K562 (cell line): ENCODE measurements around the gene AK4. TPM values are rescaled to one million over a fixed set of nuclear protein-coding genes. Genes with fewer than 3 reads are reported as not detected.

Experiments
- ADNP ChIP-seq: fragments of 200-800 bp; sonication (Bioruptor generic); IDR thresholded peaks from 2 replicates; pipeline ENCODE4 v1.6.1; 2016; ENCODE audit warnings: missing genetic modification characterization, missing compliant biosample characterization
- CAMTA2 ChIP-seq: fragments of 250-450 bp; sonication (Bioruptor Pico); conservative IDR thresholded peaks from 2 replicates; pipeline ENCODE4 v1.5.1; 2022
- IRF2 ChIP-seq: sonication (generic); formaldehyde crosslinking; IDR thresholded peaks from 2 replicates; pipeline ENCODE4 v1.8.1; 2022; ENCODE audit warnings: mild to moderate bottlenecking, missing genetic modification reagents
- NFE2L1 ChIP-seq: fragments of 450-650 bp; IDR thresholded peaks from 2 replicates; pipeline ENCODE4 v1.6.1; 2016; ENCODE audit warnings: missing genetic modification characterization, low read depth, mild to moderate bottlenecking, missing compliant biosample characterization, moderate library complexity, borderline replicate concordance
- NKRF ChIP-seq: fragments of 450-650 bp; IDR thresholded peaks from 2 replicates; pipeline ENCODE4 v1.6.1; 2016; ENCODE audit warnings: borderline replicate concordance
- SNAPC5 ChIP-seq: fragments of 250-450 bp; sonication (Bioruptor Pico); IDR thresholded peaks from 2 replicates; pipeline ENCODE4 v1.8.0; 2021; ENCODE audit warnings: moderate library complexity, mild to moderate bottlenecking, inconsistent platforms
- TAF7 ChIP-seq: fragments of 450-650 bp; IDR thresholded peaks from 2 replicates; pipeline ENCODE4 v1.6.1; 2016; ENCODE audit warnings: missing genetic modification characterization, missing compliant biosample characterization
- TGIF2 ChIP-seq: sonication (generic); formaldehyde crosslinking; IDR thresholded peaks from 2 replicates; pipeline ENCODE4 v1.8.1; 2022; ENCODE audit warnings: mild to moderate bottlenecking, missing genetic modification reagents, moderate library complexity
- ZBTB40 ChIP-seq, 2 experiments: fragments of 450-650 bp in 1 of 2; sonication (generic) in 1 of 2; formaldehyde crosslinking in 1 of 2; IDR thresholded peaks; 2 replicates each; pipeline versions ENCODE4 v1.7.1 to v1.9.0; 2016 to 2022; ENCODE audit warnings: inconsistent platforms in 1 of 2, mild to moderate bottlenecking in 1 of 2, missing genetic modification reagents in 1 of 2
- ZNF436 ChIP-seq: fragments of 250-450, 450-650 bp; sonication (Bioruptor Pico); formaldehyde crosslinking; IDR thresholded peaks from 2 replicates; pipeline ENCODE4 v1.7.0; 2020; ENCODE audit warnings: mild to moderate bottlenecking
- ZNF76 ChIP-seq: fragments of 250-450 bp; sonication (Bioruptor Pico); IDR thresholded peaks from 2 replicates; pipeline ENCODE4 v1.4.0; 2020; ENCODE audit warnings: mild to moderate bottlenecking, moderate library complexity, borderline replicate concordance
- ZNF785 ChIP-seq: fragments of 250-450 bp; sonication (Bioruptor Pico); IDR thresholded peaks from 2 replicates; pipeline ENCODE4 v1.4.0; 2020; ENCODE audit warnings: mild to moderate bottlenecking
- polyA plus RNA-seq, 8 experiments: library from polyadenylated mRNA; depleted of rRNA in 4 of 8; stranded (reverse) in 5 of 8; unstranded in 3 of 8; fragments of >200 nt; fragmentation: Nextera tagmentation in 2 of 8; fragmentation: Illumina TruSeq in 1 of 8; extraction: Ambion mirVana in 2 of 8; extraction: Trizol in 1 of 8; gene quantifications; 2 replicates each; pipeline versions ENCODE4 v1.2.1 to v1.2.3, GENCODE V29; 2011 to 2014; ENCODE audit warnings: inconsistent platforms in 1 of 8, missing spikeins in 1 of 8
- total RNA-seq, 7 experiments: library from RNA; depleted of rRNA in 6 of 7; stranded (reverse); fragments of >200 nt in 6 of 7; fragmentation: Illumina TruSeq in 2 of 7; extraction: Trizol in 2 of 7; gene quantifications; 2 replicates each; pipeline versions ENCODE4 v1.2.1 to v1.2.3, GENCODE V29; 2011 to 2021; ENCODE audit warnings: low replicate concordance in 1 of 7
- TF ChIP-seq, protein P1 (sequence below): fragments of 250-450 bp; sonication (Bioruptor Pico); IDR thresholded peaks from 2 replicates; pipeline ENCODE4 v1.5.0; 2022; ENCODE audit warnings: mild to moderate bottlenecking

AK4 gene
- total and polyA plus RNA-seq, 9 of the 15 experiments (the other 6 are each of a cell fraction or from before 2014, with no cell fraction given) = 10.4 to 96.6 (median 21.5) TPM

- no peak for TF ChIP-seq ZBTB40 (IDR thresholded peaks at IDR 0.05)
- no peak for TF ChIP-seq ZBTB40 (CRISPR knock-in tag; IDR thresholded peaks at IDR 0.05)
- no peak for TF ChIP-seq NFE2L1 (tag)
- no peak for TF ChIP-seq IRF2 (CRISPR knock-in tag)
- TF ChIP-seq TGIF2 (CRISPR knock-in tag) = no peak
- no peak for TF ChIP-seq CAMTA2 (CRISPR knock-in tag)
- TF ChIP-seq, protein P1, sequence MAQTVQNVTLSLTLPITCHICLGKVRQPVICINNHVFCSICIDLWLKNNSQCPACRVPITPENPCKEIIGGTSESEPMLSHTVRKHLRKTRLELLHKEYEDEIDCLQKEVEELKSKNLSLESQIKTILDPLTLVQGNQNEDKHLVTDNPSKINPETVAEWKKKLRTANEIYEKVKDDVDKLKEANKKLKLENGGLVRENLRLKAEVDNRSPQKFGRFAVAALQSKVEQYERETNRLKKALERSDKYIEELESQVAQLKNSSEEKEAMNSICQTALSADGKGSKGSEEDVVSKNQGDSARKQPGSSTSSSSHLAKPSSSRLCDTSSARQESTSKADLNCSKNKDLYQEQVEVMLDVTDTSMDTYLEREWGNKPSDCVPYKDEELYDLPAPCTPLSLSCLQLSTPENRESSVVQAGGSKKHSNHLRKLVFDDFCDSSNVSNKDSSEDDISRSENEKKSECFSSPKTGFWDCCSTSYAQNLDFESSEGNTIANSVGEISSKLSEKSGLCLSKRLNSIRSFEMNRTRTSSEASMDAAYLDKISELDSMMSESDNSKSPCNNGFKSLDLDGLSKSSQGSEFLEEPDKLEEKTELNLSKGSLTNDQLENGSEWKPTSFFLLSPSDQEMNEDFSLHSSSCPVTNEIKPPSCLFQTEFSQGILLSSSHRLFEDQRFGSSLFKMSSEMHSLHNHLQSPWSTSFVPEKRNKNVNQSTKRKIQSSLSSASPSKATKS (CRISPR knock-in tag) = no peak
- no peak for TF ChIP-seq ZNF436 (CRISPR knock-in tag)
- no peak for TF ChIP-seq ZNF785 (CRISPR knock-in tag)
- no peak for TF ChIP-seq SNAPC5
- no peak for TF ChIP-seq ADNP (tag)
- TF ChIP-seq TAF7 = no peak
- no peak for TF ChIP-seq NKRF
- TF ChIP-seq ZNF76 (CRISPR knock-in tag) = no peak
These were observed 17.4 kb downstream of the AK4 start (continued) for GRCh38 chr1:65165269-65165993.
